ENCODE data around the gene HIGD1B. TPM values are rescaled to one million over a fixed set of nuclear protein-coding genes. Genes with fewer than 3 reads are reported as not detected.

The HIGD1B gene
- total RNA-seq, 1 donor from 2014 or later, result not detected

GRCh38 chr17:44850612-44851011 lies 2.9 kb downstream of the HIGD1B start:
- Histone ChIP-seq H3K27me3 (ENCODE audit: insufficient read depth, low read length) (no peaks in the 10 kb centered on the region), H3K27ac (ENCODE audit: low read depth, low read length) (no peak overlapping the region), H3K36me3 (ENCODE audit: insufficient read depth, low read length) (peaks cover 33% of the 10 kb centered on the region), H3K4me2 (ENCODE audit: low read length) (no peak overlapping the region), H3K4me1 (ENCODE audit: insufficient read depth, low read length) (no peaks in the 10 kb centered on the region), H3K4me3 (ENCODE audit: insufficient read depth, low read depth, low read length) (no peak overlapping the region), H2AFZ (ENCODE audit: low read depth, low read length) (no peak overlapping the region), H3K9ac (ENCODE audit: low read length) (no peak overlapping the region), H3K9me3 (ENCODE audit: insufficient read depth, low read depth, low read length) (no peaks in the 10 kb centered on the region), H4K20me1 (ENCODE audit: insufficient read depth, low read length) (no peaks in the 10 kb centered on the region), H3K79me2 (ENCODE audit: insufficient read depth, low read length) (no peaks in the 10 kb centered on the region)
- Mint-ChIP-seq H3K36me3 (ENCODE audit: low read depth, unreplicated experiment) (peaks cover 30% of the 10 kb centered on the region), H3K27ac (ENCODE audit: unreplicated experiment) (peak overlapping the region; percentile 63), H3K4me1 (ENCODE audit: low read depth, unreplicated experiment) (no peaks in the 10 kb centered on the region), H3K27me3 (ENCODE audit: low read depth, unreplicated experiment) (no peaks in the 10 kb centered on the region), H3K9me3 (ENCODE audit: unreplicated experiment) (no peaks in the 10 kb centered on the region), H3K4me3 (ENCODE audit: unreplicated experiment) (no peak overlapping the region)
- FAIRE-seq (no peak), DNase-seq (ENCODE audit: low read depth) (no peak)
- TF ChIP-seq EZH2 (IDR thresholded peaks at IDR 0.05; ENCODE audit: insufficient read depth, low read length), result no peak
- TF ChIP-seq, protein P1, sequence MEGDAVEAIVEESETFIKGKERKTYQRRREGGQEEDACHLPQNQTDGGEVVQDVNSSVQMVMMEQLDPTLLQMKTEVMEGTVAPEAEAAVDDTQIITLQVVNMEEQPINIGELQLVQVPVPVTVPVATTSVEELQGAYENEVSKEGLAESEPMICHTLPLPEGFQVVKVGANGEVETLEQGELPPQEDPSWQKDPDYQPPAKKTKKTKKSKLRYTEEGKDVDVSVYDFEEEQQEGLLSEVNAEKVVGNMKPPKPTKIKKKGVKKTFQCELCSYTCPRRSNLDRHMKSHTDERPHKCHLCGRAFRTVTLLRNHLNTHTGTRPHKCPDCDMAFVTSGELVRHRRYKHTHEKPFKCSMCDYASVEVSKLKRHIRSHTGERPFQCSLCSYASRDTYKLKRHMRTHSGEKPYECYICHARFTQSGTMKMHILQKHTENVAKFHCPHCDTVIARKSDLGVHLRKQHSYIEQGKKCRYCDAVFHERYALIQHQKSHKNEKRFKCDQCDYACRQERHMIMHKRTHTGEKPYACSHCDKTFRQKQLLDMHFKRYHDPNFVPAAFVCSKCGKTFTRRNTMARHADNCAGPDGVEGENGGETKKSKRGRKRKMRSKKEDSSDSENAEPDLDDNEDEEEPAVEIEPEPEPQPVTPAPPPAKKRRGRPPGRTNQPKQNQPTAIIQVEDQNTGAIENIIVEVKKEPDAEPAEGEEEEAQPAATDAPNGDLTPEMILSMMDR (IDR thresholded peaks at IDR 0.05; ENCODE audit: insufficient read depth, low read depth, low read length), result no peak

- H3K27me3 ChIP-seq (ENCODE audit: insufficient read depth, low read length), result no peaks in the 10 kb centered on the region
- no peaks in the 10 kb centered on the region for H3K27me3 Mint-ChIP-seq (ENCODE audit: low read depth, unreplicated experiment)
Measured at GRCh38 chr17:44854192-44854591, 6.5 kb downstream of the HIGD1B start.

DNA sequence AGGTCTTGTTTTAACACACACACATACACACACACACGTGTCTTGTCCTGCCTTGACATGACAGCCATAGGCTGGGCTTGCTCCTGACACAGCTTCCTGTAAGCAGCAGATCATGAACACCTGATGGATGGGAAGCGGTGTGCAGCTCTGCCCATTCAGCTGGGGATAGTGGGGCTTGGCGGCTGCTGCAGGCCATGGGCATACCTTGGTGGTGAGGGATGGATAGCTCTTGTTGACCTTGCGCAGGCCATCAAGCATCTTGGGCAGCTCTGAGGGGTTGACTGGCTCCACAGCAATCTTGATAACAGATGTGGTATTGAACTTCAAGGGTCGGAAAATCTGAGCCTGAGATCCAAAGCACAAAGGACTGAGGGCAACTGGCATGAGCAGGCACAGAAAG lies 12.0 kb downstream of the HIGD1B start:
- peaks cover 71% of the 10 kb centered on the region for H3K36me3 ChIP-seq (ENCODE audit: insufficient read depth, low read length)
- H3K4me3 Mint-ChIP-seq (ENCODE audit: unreplicated experiment), result no peak overlapping the region
- no peak for FAIRE-seq

More at GRCh38 chr17:44854192-44854591, 6.5 kb downstream of the HIGD1B start:
- no peaks in the 10 kb centered on the region for H3K9me3 ChIP-seq (ENCODE audit: insufficient read depth, low read depth, low read length)
- H3K4me3 Mint-ChIP-seq (ENCODE audit: unreplicated experiment), result peak overlapping the region; percentile 6
- no peak overlapping the region for H3K27ac Mint-ChIP-seq (ENCODE audit: unreplicated experiment)
- H3K4me3 ChIP-seq (ENCODE audit: insufficient read depth, low read depth, low read length), result no peak overlapping the region
- H3K9me3 Mint-ChIP-seq (ENCODE audit: unreplicated experiment), result no peaks in the 10 kb centered on the region
- no peak overlapping the region for H3K4me2 ChIP-seq (ENCODE audit: low read length)
- no peaks in the 10 kb centered on the region for H3K4me1 ChIP-seq (ENCODE audit: insufficient read depth, low read length)
- H3K36me3 ChIP-seq (ENCODE audit: insufficient read depth, low read length), result peaks cover 55% of the 10 kb centered on the region
- H3K27ac ChIP-seq (ENCODE audit: low read depth, low read length), result no peak overlapping the region
- FAIRE-seq (no peak), DNase-seq (ENCODE audit: low read depth) (no peak)
- no peaks in the 10 kb centered on the region for H3K79me2 ChIP-seq (ENCODE audit: insufficient read depth, low read length)
- TF ChIP-seq, protein P1 (IDR thresholded peaks at IDR 0.05; ENCODE audit: insufficient read depth, low read depth, low read length), result no peak
- no peak for TF ChIP-seq EZH2 (IDR thresholded peaks at IDR 0.05; ENCODE audit: insufficient read depth, low read length)
- H3K4me1 Mint-ChIP-seq (ENCODE audit: low read depth, unreplicated experiment), result no peaks in the 10 kb centered on the region
- H3K9ac ChIP-seq (ENCODE audit: low read length), result no peak overlapping the region
- peaks cover 30% of the 10 kb centered on the region for H3K36me3 Mint-ChIP-seq (ENCODE audit: low read depth, unreplicated experiment)
- no peaks in the 10 kb centered on the region for H4K20me1 ChIP-seq (ENCODE audit: insufficient read depth, low read length)
- H2AFZ ChIP-seq (ENCODE audit: low read depth, low read length), result no peak overlapping the region

More for the DNA sequence above, 12.0 kb downstream of the HIGD1B start:
- TF ChIP-seq, protein P1 (IDR thresholded peaks at IDR 0.05; ENCODE audit: insufficient read depth, low read depth, low read length), result no peak
- TF ChIP-seq EZH2 (IDR thresholded peaks at IDR 0.05; ENCODE audit: insufficient read depth, low read length), result no peak
- H3K27me3 ChIP-seq (ENCODE audit: insufficient read depth, low read length), result no peaks in the 10 kb centered on the region
- no peaks in the 10 kb centered on the region for H3K27me3 Mint-ChIP-seq (ENCODE audit: low read depth, unreplicated experiment)
- no peak overlapping the region for H2AFZ ChIP-seq (ENCODE audit: low read depth, low read length)
- H3K36me3 Mint-ChIP-seq (ENCODE audit: low read depth, unreplicated experiment), result peaks cover 13% of the 10 kb centered on the region
- no peak for DNase-seq (ENCODE audit: low read depth)
- no peak overlapping the region for H3K27ac ChIP-seq (ENCODE audit: low read depth, low read length)
- H3K4me1 Mint-ChIP-seq (ENCODE audit: low read depth, unreplicated experiment), result no peaks in the 10 kb centered on the region
- peaks cover 3% of the 10 kb centered on the region for H4K20me1 ChIP-seq (ENCODE audit: insufficient read depth, low read length)
- no peaks in the 10 kb centered on the region for H3K9me3 Mint-ChIP-seq (ENCODE audit: unreplicated experiment)
- H3K4me3 ChIP-seq (ENCODE audit: insufficient read depth, low read depth, low read length), result no peak overlapping the region
- no peak overlapping the region for H3K9ac ChIP-seq (ENCODE audit: low read length)
- no peaks in the 10 kb centered on the region for H3K4me1 ChIP-seq (ENCODE audit: insufficient read depth, low read length)
- no peaks in the 10 kb centered on the region for H3K9me3 ChIP-seq (ENCODE audit: insufficient read depth, low read depth, low read length)
- peak overlapping the region; percentile 22 for H3K27ac Mint-ChIP-seq (ENCODE audit: unreplicated experiment)
- H3K4me2 ChIP-seq (ENCODE audit: low read length), result no peak overlapping the region
- H3K79me2 ChIP-seq (ENCODE audit: insufficient read depth, low read length), result no peaks in the 10 kb centered on the region

Measured in astrocyte (in vitro differentiated cells and primary cell).